B cell (primary cell): ENCODE measurements around the gene BMP7. TPM values are rescaled to one million over a fixed set of nuclear protein-coding genes. Genes with fewer than 3 reads are reported as not detected.

ENCODE experiments used
- ATAC-seq: fragments of 200-7000 bp; cut with Tn5 transposase; one replicate; pipeline ENCODE4 v1.10.0; 2021; ENCODE audit warnings: low read depth, mild to moderate bottlenecking, moderate number of reproducible peaks, moderate library complexity
- CTCF ChIA-PET: fragments of 350-600 bp; sonication (Branson Sonifier 250); formaldehyde crosslinking; loops from one replicate; lab custom pipeline; 2021; ENCODE audit warnings: antibody characterized with exemption, inconsistent platforms; lab: Charles Lee
- POLR2A ChIA-PET: fragments of 350-600 bp; sonication (Branson Sonifier 250); formaldehyde crosslinking; loops from one replicate; lab custom pipeline; 2021; ENCODE audit warnings: antibody characterized with exemption; lab: Charles Lee
- DNase-seq: peaks from one replicate; pipeline ENCODE4 v3.0.0; 2013
- H2AFZ ChIP-seq: 2 replicates; pipeline ENCODE4 v1.6.1; 2012; ENCODE audit warnings: mild to moderate bottlenecking, low read depth, low read length; ENCODE audit not compliant: insufficient read depth, poor library complexity, severe bottlenecking
- H3K27ac ChIP-seq, 2 donors: 1 replicate in 1 of 2; 2 replicates in 1 of 2; pipeline ENCODE4 v1.5.1; 2012 to 2013; ENCODE audit warnings: low read length in 2 of 2, mild to moderate bottlenecking in 2 of 2, moderate library complexity in 1 of 2
- H3K27me3 ChIP-seq, 4 experiments: fragments of 200-600 bp in 1 of 4; sonication (generic) in 1 of 4; replicated peaks in 1 of 4; 1 replicate in 2 of 4; 2 replicates in 2 of 4; pipeline versions ENCODE4 v1.6.1 to v1.7.0; 2013 to 2016; ENCODE audit warnings: low read length in 3 of 4, mild to moderate bottlenecking in 2 of 4, mixed read lengths in 1 of 4, moderate library complexity in 1 of 4; ENCODE audit not compliant: insufficient read depth in 4 of 4, control insufficient read depth in 3 of 4; ENCODE audit errors: control extremely low read depth in 1 of 4
- H3K36me3 ChIP-seq, 2 experiments: replicated peaks in 1 of 2; 1 replicate in 1 of 2; 2 replicates in 1 of 2; pipeline versions ENCODE4 v1.6.1 to v1.7.1; 2013; ENCODE audit warnings: low read length in 1 of 2; ENCODE audit not compliant: insufficient read depth in 2 of 2, control insufficient read depth in 1 of 2; ENCODE audit errors: control extremely low read depth in 1 of 2, extremely low read depth in 1 of 2
- H3K4me1 ChIP-seq, 2 donors: fragments of 200-600 bp in 1 of 2; sonication (generic) in 1 of 2; 1 replicate in 1 of 2; 2 replicates in 1 of 2; pipeline versions ENCODE4 v1.5.1 to v1.6.1; 2013 to 2017; ENCODE audit warnings: low read length in 2 of 2; ENCODE audit not compliant: control insufficient read depth in 2 of 2, insufficient read depth in 2 of 2
- H3K4me2 ChIP-seq: replicated peaks from 2 replicates; pipeline ENCODE3; 2012; ENCODE audit warnings: mild to moderate bottlenecking, low read depth, low read length; ENCODE audit not compliant: poor library complexity, severe bottlenecking
- H3K4me3 ChIP-seq, 5 experiments: fragments of 200-600 bp in 1 of 5; sonication (generic) in 1 of 5; 1 replicate in 3 of 5; 2 replicates in 2 of 5; pipeline versions ENCODE4 v1.5.1 to v1.7.0; 2011 to 2016; ENCODE audit warnings: low read length in 4 of 5, mild to moderate bottlenecking in 4 of 5, low read depth in 2 of 5, control low read depth in 1 of 5, moderate library complexity in 1 of 5; ENCODE audit not compliant: insufficient read depth in 1 of 5; ENCODE audit errors: control extremely low read depth in 1 of 5, extremely low read depth in 1 of 5
- H3K79me2 ChIP-seq: fragments of 200-600 bp; sonication (generic); one replicate; pipeline ENCODE4 v1.6.0; 2016; ENCODE audit warnings: low read length; ENCODE audit not compliant: control insufficient read depth, insufficient read depth
- H3K9ac ChIP-seq: fragments of 200-600 bp; sonication (generic); 2 replicates; pipeline ENCODE4 v1.6.1; 2017; ENCODE audit warnings: mild to moderate bottlenecking, low read length, moderate library complexity
- H3K9me3 ChIP-seq, 3 donors: one replicate each; pipeline versions ENCODE4 v1.6.1 to v1.7.1; 2013; ENCODE audit warnings: low read length in 2 of 3; ENCODE audit not compliant: control insufficient read depth in 2 of 3, insufficient read depth in 1 of 3; ENCODE audit errors: control extremely low read depth in 1 of 3
- H4K20me1 ChIP-seq: 2 replicates; pipeline ENCODE4 v1.6.0; 2012; ENCODE audit warnings: mild to moderate bottlenecking, low read length; ENCODE audit not compliant: insufficient read depth, control insufficient read depth, poor library complexity, severe bottlenecking
- H3K27ac Mint-ChIP-seq: one replicate; pipeline ENCODE4 v1.8.0; 2021; ENCODE audit warnings: mixed read lengths
- H3K27me3 Mint-ChIP-seq: one replicate; pipeline ENCODE4 v1.8.0; 2021; ENCODE audit warnings: mixed read lengths
- H3K4me1 Mint-ChIP-seq: one replicate; pipeline ENCODE4 v1.8.0; 2021; ENCODE audit warnings: mixed read lengths
- H3K4me3 Mint-ChIP-seq: one replicate; pipeline ENCODE4 v1.8.0; 2021; ENCODE audit warnings: mixed read lengths
- H3K9me3 Mint-ChIP-seq: one replicate; pipeline ENCODE4 v1.8.0; 2022; ENCODE audit warnings: mixed read lengths; ENCODE audit not compliant: insufficient read depth
- EZH2 ChIP-seq: IDR thresholded peaks from 2 replicates; pipeline ENCODE4 v1.6.1; 2012; ENCODE audit warnings: borderline replicate concordance, low read depth, mild to moderate bottlenecking, moderate library complexity, low read length; ENCODE audit not compliant: insufficient read depth, poor library complexity, severe bottlenecking
- WGBS: methylation state at CpG from one replicate; pipeline ENCODE4 v1.1.5; 2013; ENCODE audit warnings: missing lambda C conversion rate; ENCODE audit not compliant: insufficient coverage; 5-methylcytosine and 5-hydroxymethylcytosine counted together
- intact Hi-C: fragments of 100-400 bp; cut with micrococcal nuclease; formaldehyde crosslinking; loops from one replicate; pipeline ENCODE4 v1.10.0; 2022
- polyA plus RNA-seq: library from polyadenylated mRNA; depleted of rRNA; stranded (reverse); fragments of >200 nt; gene quantifications from 2 replicates; pipeline ENCODE4 v1.2.3, GENCODE V29; 2012
- total RNA-seq, 2 donors: library from RNA; stranded (reverse); fragments of 120-200 nt in 1 of 2; gene quantifications; 1 replicate in 1 of 2; 2 replicates in 1 of 2; pipeline versions ENCODE4 v1.2.3 to v1.2.4, GENCODE V29; 2013 to 2022
- TF ChIP-seq, protein P1 (sequence below): fragments of 200-600 bp; IDR thresholded peaks from one replicate; pipeline ENCODE4 v1.8.0; 2022; ENCODE audit warnings: antibody characterized with exemption, mild to moderate bottlenecking

BMP7 gene
- total and polyA plus RNA-seq, 2 donors (not counting 1 experiment from before 2014, with no cell fraction given), result not detected

DNA sequence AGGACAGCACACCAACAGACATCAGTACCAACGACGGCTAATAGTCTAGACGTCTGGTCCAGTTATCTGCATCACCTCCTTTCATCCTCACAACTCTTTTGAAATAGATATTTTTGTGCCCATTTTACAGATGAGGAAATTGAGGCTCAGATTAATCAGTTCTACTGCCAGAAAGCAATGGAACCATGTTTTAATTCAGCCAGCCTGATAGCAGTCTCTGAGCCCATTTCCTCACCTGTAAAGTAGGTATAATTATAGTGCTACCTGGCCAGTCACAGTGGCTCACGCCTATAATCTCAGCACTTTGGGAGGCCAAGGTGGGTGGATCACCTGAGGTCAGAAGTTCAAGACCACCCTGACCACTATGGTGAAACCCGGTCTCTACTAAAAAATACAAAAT is 9.8 kb upstream of the BMP7 start:
- TF ChIP-seq EZH2, result no peak
- TF ChIP-seq, protein P1, sequence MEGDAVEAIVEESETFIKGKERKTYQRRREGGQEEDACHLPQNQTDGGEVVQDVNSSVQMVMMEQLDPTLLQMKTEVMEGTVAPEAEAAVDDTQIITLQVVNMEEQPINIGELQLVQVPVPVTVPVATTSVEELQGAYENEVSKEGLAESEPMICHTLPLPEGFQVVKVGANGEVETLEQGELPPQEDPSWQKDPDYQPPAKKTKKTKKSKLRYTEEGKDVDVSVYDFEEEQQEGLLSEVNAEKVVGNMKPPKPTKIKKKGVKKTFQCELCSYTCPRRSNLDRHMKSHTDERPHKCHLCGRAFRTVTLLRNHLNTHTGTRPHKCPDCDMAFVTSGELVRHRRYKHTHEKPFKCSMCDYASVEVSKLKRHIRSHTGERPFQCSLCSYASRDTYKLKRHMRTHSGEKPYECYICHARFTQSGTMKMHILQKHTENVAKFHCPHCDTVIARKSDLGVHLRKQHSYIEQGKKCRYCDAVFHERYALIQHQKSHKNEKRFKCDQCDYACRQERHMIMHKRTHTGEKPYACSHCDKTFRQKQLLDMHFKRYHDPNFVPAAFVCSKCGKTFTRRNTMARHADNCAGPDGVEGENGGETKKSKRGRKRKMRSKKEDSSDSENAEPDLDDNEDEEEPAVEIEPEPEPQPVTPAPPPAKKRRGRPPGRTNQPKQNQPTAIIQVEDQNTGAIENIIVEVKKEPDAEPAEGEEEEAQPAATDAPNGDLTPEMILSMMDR, result no peak
- intact Hi-C loops, result no loop called here
- POLR2A ChIA-PET, result no interaction called here
- no peaks in the 10 kb centered on the region for H4K20me1 ChIP-seq
- H3K27ac ChIP-seq, result no peak overlapping the region
- H3K9me3 Mint-ChIP-seq, result no peaks in the 10 kb centered on the region
- no peak overlapping the region for H3K4me2 ChIP-seq
- no peak overlapping the region for H3K4me3 ChIP-seq
- no peaks in the 10 kb centered on the region for H3K4me1 Mint-ChIP-seq
- no peaks in the 10 kb centered on the region for H3K9me3 ChIP-seq
- CTCF ChIA-PET, result no interaction called here
- H3K27me3 ChIP-seq, result peaks cover 0 to 2% (median 0%) of the 10 kb centered on the region in 4 experiments
- H3K27me3 Mint-ChIP-seq, result peaks cover 42% of the 10 kb centered on the region
- no peaks in the 10 kb centered on the region for H3K36me3 ChIP-seq
- ATAC-seq (no peak), DNase-seq (no peak)
- H3K9ac ChIP-seq, result no peak overlapping the region
- no peak overlapping the region for H2AFZ ChIP-seq
- no peaks in the 10 kb centered on the region for H3K79me2 ChIP-seq
- no peak overlapping the region for H3K4me3 Mint-ChIP-seq
- H3K4me1 ChIP-seq, result no peaks in the 10 kb centered on the region
- no peak overlapping the region for H3K27ac Mint-ChIP-seq
- no CpG with 5 or more reads among the region's 5 CpGs for WGBS

DNA sequence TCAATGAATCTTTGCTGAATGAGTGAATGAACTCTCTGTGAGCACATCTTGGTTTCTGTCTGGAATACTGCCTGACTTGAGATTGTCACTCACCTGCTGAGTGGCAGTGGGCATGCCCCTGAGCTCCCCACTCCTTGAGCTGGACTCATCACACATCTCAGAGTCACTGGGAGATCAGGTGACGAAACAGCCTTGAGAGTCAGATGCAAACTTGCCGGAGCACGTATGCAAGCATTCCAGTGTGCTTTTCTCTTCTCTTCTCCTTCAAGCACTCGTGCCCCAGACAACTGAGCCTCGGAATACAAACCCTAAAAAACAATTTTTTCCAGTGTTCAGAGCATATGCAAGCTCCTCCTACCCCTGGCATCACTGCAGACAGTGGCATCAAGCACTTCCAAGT is 9.4 kb upstream of the BMP7 start:
- Histone ChIP-seq H3K36me3 (no peaks in the 10 kb centered on the region), H2AFZ (no peak overlapping the region), H3K27me3 (peaks cover 0 to 2% (median 0%) of the 10 kb centered on the region in 4 experiments), H4K20me1 (no peaks in the 10 kb centered on the region), H3K4me3 (no peak overlapping the region), H3K27ac (no peak overlapping the region), H3K79me2 (no peaks in the 10 kb centered on the region), H3K9me3 (no peaks in the 10 kb centered on the region), H3K9ac (no peak overlapping the region), H3K4me1 (no peaks in the 10 kb centered on the region), H3K4me2 (no peak overlapping the region)
- ChIA-PET POLR2A (no interaction called here), CTCF (no interaction called here)
- no peak for TF ChIP-seq EZH2
- TF ChIP-seq, protein P1, result no peak
- Mint-ChIP-seq H3K27me3 (peaks cover 46% of the 10 kb centered on the region), H3K9me3 (no peaks in the 10 kb centered on the region), H3K4me3 (no peak overlapping the region), H3K27ac (no peak overlapping the region), H3K4me1 (no peaks in the 10 kb centered on the region)
- 73% methylated on average over 5 of the region's 5 CpGs for WGBS
- DNase-seq (no peak), ATAC-seq (no peak)
- intact Hi-C loops, result no loop called here
